Measurements from ENCODE around the gene IL1A.

Gene IL1A

DNA sequence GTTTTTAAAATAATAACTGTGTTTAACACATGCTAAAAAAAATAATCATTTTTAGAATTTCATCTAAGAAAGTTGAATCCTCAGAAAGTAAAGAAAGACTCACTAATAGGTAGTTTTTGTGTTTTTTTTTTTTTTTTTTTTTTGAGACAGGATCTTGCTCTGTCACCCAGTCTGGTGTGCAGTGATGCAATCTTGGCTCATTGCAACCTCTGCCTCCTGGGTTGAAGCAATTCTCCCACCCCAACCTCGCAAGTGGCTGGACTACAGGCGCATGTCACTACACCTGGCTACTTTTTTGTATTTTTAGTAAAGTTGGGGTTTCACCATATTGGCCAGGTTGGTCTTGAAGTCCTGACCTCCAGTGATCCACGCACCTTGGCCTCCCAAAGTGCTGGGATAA, 27.0 kb downstream of the IL1A start:
- DNase-seq, result no peak

DNA sequence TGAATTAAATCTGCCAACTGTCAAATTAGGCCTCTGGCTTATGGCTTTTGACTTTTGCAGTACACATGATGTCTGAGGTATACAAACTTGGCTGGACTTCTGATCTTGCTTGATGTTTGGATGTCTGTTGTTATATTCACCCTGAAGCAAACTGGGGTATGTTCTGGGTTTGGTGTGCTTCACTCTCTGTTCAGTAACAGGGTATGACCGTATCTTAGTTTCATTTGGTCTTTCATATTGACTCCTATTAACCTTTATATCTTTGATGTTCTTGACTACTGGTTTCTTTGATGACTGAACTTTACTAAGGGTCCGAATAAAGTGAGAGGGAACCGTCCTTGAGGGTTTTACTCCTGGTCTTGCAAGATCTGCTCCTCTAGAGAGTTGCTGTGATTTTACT, 28.1 kb downstream of the IL1A start:
- no peak for DNase-seq

DNA sequence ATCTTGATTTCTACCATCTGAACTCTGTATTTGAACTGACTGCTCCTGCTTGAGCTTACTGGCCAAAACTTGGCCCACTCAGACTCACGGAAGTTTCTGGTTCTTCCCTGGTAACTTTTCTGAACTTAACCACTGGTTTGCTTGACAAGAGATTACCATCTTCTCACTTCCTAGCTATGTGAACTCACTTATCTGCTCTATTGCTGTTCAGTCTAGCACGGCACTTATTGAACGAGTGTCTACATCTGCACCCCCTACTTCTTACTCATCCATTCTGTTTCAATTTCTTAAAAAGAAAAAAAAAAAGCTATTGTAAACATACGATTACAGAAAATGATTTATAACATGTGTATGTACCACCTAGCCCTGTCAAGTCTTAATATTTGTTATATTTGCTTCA, 28.8 kb downstream of the IL1A start:
- DNase-seq, result no peak

DNA sequence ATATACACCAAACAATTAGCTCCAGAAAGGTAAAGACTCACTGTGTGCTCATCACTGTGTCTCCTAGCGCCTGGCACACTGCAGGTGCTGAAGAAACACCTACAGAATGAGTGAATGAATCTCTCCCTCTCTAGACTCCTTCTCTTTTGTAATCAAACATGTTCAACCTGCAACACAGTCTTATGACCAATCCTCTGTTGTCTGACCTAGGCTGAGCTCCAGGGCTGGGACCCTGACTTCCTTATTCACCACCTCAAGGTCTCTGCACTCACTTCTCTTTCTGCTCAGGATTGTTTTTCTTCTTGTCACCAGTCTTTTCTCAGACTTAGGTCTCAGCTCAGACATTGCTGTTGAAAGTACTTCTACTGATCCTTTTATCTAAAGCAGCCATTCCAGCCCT, 29.7 kb downstream of the IL1A start:
- DNase-seq, result peak; percentile 18

DNA sequence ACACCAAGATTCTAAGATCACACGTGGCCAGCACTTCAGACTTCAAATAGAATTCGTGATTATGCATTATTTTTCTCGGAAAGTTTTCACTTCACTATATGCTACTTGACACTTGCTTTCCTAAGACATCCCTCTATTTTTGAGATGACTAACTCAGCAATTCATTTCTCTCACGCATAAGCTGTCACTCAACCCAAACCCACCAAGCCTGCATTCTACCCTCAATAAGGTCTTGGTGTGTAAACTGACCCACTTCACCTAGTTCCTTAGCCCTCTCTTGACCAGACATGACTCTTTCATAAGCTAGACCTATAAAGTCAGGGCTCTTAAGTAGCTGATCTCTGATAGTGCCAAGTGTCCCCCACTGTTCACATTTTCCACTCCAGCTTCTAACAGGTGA, 31.6 kb downstream of the IL1A start:
- no peak for DNase-seq

DNA sequence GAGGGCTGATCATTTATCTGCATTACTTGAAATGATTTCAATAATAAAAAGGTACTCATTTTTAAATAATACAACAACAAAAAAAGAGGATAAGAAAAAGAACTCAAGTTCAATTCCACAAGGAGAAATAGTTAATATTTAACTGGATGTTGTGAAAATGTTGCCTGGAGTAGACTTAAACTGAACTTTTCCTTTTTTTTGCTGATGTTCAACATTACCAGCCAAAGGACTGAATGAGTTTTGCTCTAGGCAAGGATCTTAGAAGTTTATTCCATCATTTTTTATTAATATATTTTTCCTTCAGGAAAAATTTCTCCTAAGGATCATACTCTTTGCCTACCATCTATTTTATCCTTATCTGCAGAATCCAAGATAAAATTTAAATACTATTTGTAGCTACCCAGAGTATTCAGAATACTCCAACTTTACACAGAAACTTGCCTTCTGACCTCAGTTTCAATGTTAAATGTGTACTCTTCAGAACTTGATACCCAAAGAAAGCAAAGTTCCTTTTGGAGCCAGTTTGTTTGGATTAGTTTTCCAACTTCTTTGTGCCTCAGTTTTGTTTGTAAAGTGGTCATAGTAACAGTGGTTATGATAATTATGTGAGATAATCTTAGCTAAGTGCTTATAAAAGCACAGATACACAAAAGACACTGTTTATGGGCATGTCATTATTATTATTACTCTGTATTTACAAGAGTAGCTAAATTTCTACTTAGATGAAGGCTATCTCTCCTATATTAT, 32.7 kb downstream of the IL1A start:
- no peak for DNase-seq

DNA sequence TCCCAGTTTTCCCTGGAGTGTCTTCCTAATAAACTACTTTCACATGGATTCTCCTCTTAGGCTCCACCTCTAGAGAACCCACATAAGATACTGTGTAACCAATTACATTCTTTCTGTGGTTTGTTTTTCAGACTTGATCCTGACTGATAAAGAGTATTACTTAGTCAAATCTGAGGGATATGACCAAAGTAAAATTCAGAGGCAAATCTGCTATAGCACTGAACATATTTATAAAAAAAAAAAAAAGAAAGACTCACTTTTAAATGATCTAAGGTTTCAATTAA, 33.8 kb downstream of the IL1A start:
- DNase-seq, result no peak

DNA sequence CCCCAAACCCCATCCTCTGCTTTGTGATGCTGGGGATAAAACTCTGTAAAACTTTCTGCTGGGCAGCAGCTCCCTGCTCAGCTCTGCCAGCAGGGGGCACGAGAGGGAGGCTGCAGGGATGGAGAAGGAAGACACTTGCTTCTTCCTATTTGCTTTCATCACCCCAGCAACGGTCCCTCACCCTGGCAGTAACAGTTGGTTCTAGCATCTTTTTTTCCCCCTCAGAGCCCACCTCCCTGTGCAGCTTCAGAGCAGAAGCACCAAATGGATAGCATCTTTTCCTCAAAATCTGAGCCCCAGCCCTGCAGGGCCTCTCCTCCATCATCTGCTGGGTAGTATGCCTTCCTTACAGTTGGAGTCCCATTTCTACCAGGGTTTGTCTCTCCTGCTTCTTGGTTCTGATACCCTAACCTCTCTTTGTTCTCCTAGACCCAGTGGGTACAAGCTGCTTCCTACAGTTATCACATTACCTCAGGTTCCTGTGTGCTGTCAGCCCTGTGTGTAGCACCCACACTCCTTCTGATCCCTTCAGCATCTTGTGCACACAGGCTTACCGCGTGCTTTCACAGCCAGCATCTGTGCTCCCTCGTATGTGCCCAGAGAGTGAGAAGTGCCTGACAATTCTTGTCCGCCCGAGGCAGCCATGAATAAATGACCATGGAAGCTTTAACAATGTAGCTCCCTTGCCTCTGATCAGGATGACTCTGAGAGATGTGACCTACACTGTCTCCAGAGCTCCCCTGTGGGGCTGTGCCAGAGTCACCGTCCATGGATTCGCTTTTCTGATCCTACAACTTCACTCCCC, 34.3 kb downstream of the IL1A start:
- DNase-seq, result peak; percentile 84

DNA sequence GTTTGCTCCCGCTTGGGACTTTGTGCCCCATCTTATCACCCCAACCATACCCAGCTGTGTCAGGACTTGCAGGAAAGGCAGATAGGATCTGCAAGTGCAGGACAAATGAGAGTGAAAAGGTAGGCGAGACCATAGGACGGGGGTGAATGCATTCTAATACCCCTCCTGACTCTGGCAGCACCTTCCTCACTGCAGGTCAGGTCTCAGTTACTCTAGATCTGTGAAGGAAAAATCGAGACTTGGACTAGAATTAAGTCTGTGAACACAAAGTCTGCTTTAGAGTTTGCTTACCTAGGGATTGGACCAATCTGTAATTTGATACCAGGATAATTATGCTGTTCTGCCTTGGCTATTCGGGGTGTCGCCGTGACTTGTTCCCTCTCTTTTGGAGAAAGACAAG, 43.8 kb downstream of the IL1A start:
- no peak for DNase-seq

DNA sequence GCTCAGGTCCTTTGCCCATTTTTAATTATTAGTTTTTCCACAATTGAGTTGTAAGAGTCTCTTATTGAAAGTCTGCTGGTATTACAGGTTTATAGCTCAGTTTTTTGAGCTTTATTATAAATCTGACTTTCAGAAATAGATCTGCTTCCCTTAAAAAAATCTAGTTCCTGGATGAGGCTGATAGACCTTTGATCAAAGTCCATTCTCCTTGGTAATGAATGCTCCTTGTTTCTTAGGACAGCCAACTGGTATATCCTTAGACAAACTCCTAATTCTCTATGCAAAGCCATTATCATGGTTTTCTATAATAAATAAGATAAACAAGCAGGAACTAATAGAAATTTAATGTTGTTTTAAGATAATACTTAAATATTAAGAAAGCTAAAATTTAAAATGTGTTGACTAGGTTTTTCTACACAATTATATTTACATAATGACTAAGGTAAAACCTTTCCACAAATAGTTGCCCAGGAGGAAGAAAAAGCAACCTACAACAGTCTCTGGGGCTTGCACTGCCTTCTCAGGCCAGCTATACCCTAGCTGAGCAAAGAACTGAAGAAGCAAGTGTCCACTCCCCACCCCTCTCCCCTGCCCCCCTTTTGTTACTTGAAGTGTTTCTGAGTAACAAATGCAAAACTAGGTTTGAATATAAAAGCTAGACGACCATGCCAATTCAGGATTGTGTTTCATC, 46.6 kb downstream of the IL1A start:
- no peak for DNase-seq

DNA sequence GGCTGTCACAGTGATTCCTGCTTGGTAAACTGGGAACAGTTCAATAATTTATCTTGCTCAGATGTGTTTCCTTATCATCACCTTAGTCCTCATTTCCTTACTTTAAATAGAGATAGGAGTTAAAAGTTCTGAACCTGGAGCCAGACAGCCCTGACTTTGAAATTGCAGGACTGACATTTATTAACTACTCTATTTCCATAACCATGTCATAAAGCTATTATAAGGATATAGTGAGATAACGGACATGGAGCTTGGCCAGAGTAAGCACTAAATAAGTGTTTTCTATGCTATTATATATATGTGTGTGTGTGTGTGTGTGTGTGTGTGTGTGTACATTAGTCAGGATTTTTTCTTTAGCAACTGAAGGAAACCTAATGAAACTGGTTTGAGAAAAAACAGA, 50.4 kb downstream of the IL1A start:
- DNase-seq, result no peak

DNA sequence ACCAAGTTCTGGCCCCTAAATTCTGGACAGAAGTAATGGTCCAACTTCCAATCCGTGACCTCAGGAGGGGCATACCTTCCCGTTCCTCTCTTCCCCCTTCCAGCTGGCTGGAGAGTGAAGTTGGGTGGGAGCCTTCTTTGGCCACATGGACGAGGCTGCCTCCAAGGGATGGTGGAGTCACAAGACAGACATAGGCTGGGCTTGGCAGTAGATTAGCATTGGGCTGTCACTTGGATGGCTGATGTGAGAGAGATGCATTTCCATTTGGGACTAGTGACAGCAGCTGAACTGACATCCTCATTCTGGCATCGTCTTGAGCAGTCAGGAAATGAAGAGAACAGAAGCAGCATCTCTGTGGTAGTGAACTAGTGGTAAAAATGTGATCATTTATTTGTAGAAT, 50.8 kb downstream of the IL1A start:
- DNase-seq, result no peak

DNA sequence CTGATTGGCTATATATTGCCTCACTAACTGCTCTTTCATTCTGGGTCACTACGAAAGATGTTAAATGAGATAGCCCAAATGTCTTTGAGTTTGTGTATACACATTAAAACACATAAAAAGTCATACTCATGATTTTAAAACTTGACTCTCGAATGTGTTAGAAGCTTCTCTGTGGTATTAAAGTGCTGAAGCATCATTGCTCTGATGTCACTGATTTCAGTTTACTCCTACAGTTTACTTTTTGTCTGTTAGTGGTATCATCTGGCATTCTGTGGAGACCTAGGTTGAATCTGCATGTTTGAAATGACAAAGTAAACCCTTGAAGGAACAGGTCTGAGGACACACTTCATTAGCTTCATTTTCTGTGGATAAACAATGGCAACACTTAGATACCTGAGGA, 52.8 kb downstream of the IL1A start:
- no peak for DNase-seq

DNA sequence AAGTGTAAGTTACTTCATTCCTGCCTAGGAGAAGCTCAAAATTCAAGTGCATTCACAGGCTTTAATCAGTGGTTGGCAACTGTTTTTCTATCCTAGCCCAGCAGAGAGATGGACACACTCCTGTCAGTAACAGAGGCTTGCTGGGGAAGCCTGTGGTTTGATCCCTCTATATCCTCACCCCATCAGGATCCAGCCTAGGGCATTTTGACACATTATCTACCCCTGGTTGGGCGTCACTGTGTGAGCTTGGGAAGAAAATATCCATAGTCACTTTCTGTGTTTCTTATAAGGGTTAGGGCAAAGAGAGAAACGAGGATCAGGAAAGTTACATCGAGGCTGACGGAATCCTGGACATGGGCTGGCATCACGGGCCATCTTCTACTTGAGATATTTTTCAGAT, 53.5 kb downstream of the IL1A start:
- DNase-seq, result no peak

DNA sequence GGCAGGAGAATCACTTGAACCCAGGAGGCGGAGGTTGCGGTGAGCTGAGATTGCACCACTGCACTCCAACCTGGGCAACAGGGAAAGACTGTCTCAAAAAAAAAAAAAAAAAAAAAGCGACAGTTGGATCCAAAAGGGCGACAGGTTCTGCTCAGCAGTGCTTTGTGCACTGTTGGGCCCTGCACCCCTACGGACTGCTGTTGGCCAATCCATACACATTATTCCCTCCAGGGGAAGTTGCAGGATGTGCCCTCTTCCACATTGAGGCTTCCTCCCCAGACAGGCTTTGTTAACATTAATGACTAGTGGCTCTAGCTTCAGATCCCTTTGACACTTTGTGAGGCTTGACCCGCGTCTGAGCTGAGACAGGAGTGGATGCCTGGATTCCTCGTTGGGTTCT, 54.1 kb downstream of the IL1A start:
- DNase-seq, result no peak

DNA sequence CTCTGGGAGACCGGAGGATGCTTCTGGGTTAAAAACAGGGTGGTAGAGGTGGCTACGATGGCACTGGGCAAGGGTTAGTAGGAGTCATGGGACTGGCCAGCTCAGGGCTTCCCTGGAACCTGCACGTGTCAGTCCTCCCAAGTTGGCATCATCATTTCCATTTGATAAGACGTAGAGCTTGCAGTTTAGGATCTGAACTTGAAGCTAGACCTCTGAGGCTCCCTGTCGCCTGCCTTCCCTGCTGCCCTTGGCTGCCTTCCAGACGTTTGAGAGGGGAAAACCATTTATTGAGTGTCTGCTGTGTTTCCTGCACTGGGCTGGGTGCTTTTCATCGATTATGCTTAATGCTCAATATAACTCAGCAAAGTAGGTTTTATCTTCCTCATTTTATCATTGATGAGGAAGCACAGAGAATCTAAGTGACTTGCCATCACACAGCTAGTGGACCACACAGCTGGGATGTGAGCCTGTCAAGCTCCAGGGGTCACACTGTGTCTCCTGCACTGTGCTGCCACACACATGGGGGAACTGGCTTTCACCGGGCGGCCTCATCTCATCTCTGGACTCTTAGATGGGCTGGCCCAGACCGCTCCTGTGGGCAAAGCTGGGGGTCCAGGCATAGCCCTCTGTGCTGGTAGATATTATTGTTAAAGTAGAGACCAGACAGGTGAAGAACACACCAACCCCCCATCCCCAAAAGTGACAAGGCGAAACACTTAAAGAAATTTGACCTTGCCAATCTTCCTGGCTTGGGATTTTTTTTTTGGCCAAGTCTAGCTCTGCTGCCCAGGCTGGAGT, 55.7 kb downstream of the IL1A start:
- DNase-seq, result no peak

DNA sequence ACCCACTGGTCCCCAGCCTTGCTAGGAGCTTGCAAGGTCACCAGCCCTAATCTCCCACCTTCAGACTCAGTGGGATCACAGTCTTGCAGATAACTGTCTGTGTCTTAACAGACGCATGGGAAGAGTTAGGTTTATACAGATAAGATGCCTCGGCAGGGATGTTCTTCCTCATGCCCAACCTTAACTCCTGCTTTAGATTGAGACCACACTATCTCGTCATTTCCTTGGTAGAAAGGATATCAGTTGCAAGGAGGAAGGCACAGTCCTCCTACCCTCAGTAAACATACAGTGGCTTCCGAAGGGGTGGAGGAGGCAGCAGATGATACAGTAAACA, 56.3 kb downstream of the IL1A start:
- no peak for DNase-seq

DNA sequence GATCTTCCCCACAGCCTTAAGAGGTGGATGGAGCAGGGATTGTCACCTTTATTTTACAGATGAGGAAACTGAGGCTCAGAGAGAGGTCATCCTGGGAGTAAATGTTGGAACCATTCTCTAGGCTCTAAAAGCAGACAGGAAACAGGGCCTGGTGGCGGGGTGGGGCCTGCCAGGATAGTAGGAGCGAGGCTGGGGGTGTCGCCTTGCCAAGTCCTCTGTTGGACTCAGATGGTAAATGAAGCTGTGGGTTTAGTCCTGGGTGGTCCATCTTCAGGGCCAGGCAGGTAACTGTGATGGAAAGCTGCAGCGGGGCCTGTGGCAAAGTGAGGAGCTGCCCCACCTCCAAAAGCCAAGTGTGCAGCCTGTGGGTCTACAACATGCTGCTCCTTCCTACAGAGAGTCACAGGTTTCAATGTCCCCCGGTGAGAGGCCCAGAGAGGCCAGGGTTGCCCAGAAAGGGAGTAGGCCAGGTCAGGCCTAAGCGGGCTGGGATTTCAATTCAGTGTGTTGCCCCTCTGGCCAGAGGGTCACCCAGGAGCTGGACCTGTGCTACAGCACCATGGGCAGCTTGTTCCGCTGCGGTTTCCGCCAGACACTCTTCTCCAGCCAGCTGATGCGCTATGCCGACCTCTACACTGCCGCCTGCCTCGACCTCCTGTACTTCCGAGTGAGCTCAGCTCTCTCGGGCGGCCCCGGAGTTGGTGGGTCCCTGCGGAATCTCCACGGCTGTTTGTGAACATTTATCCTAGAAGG, 56.8 kb downstream of the IL1A start:
- no peak for DNase-seq

DNA sequence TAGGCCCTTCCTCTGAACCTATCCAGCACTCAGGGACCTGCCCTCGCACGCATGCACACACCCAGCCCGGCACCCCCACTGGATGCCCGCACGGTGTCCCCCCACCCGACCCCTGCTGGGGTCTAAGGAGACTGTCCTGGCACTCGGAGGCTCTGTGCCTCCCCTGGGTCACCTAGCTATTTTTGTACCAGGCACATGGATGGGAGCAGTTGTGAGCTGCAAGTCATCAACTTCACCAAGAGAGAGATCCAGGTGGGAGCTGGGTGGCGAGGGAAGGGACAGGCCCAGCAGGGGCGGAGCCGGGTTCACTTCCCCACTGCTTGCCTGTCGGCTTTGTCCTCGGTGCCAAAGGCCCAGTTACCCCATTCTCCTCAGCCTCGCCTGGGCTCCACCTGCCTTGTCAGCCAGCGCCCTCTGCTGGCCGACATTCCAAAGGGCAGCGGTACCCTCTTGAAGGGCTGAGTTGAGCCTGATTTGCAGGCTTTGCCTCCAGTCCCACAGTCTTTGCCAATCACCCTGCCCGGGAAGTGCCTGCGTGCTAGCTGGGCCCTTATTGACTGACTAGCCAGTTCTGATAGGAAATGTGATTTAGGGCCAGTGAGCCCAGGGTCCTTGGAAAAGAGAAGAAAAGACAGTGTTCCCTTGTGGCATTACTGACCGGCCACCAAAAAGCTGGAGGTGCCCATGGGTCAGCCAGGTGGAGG, 57.7 kb downstream of the IL1A start:
- peak; percentile 97 for DNase-seq

DNA sequence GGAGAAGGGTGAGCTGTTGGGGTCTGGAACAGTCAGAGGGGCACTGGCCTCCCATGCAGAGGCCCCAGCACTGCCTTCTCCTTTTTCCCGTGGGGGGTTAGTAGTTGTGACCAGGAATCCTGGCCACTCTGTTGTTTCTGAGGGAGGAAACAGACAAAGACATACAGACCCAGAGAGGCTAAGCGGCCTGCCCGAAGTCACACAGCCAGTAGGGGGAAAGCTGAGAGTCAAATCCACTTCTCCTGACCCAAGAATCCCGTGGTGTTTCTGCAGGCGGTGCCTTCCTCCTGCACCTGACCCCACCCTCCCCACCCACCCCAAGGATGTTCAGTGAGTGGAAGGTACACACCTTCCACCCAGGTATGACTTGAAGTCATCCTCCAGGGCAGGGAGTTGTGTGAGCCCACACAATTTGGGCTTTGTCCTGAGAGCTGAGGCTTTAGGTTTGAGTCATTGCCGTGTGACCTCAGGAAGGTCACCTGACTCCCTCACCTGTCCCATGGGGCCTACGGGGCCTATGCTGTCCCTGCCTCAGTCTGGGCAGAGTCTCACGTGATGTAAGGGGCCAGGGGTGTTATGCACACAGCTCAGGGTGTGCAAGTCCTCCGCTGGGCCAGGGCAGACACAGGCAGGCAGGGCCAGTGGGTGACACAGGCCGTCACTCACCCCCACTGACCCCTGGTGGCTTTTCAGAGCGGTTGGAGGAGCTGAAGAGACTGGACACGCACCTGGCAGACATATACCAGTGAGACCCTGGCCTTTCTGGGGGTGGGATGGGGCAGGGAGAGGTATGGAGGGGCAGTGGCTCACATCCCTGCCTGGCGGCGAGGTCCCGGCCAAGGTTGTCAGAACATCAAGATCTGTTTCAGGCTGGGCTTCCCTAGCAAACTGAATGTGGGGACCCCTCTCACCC, 58.5 kb downstream of the IL1A start:
- no peak for DNase-seq
